Ovary (tissue), 9 donors: Measurements from ENCODE around the gene ZFYVE26. TPM values are rescaled to one million over a fixed set of nuclear protein-coding genes. Genes with fewer than 3 reads are reported as not detected.

Source experiments
- DNase-seq, 5 donors: peaks; one replicate each; pipeline ENCODE4 v3.0.0-alpha.2; 2019 to 2020
- H3K27ac ChIP-seq, 2 donors: fragments of 200-600 bp; one replicate each; pipeline versions ENCODE4 v1.5.1 to v1.8.0; 2019 to 2022
- H3K27me3 ChIP-seq: fragments of 200-600 bp; one replicate; pipeline ENCODE4 v1.8.0; 2022
- H3K36me3 ChIP-seq: fragments of 200-600 bp; sonication (generic); one replicate; pipeline ENCODE4 v1.5.1; 2019
- H3K4me1 ChIP-seq: one replicate; pipeline ENCODE4 v1.8.1; 2013; ENCODE audit warnings: mild to moderate bottlenecking, moderate library complexity; ENCODE audit not compliant: insufficient read depth
- H3K4me3 ChIP-seq: fragments of 200-600 bp; sonication (generic); one replicate; pipeline ENCODE4 v1.5.1; 2017
- H3K9me3 ChIP-seq, 2 donors: fragments of 200-600 bp in 1 of 2; sonication (generic) in 1 of 2; one replicate each; pipeline versions ENCODE4 v1.5.1 to v1.8.1; 2013 to 2019; ENCODE audit warnings: mild to moderate bottlenecking in 1 of 2, moderate library complexity in 1 of 2
- CTCF ChIP-seq, 3 donors: fragments of 450-650 bp in 2 of 3; fragments of 200-600 bp in 1 of 3; IDR thresholded peaks; one replicate each; pipeline versions ENCODE4 v1.5.1 to v1.8.0; 2016 to 2022; ENCODE audit warnings: antibody characterized with exemption in 3 of 3, mild to moderate bottlenecking in 1 of 3
- EP300 ChIP-seq: sonication (generic); formaldehyde crosslinking; IDR thresholded peaks from one replicate; pipeline ENCODE4 v1.6.1; 2017; ENCODE audit warnings: antibody characterized with exemption
- POLR2A ChIP-seq: fragments of 450-650 bp; IDR thresholded peaks from one replicate; pipeline ENCODE4 v1.6.1; 2017; ENCODE audit warnings: antibody characterized with exemption, mild to moderate bottlenecking, moderate library complexity
- WGBS, 3 donors: extraction: QIAGEN DNeasy Blood & Tissue Kit in 1 of 3; methylation state at CpG; one replicate each; pipeline versions ENCODE4 v1.1.5 to v1.1.7; 2013 to 2017; 5-methylcytosine and 5-hydroxymethylcytosine counted together
- intact Hi-C, 4 donors: fragments of 100-400 bp; cut with DNase I; formaldehyde crosslinking; loops; one replicate each; pipeline versions ENCODE4 v1.11.0 to v1.15.1; 2022 to 2023
- polyA plus RNA-seq, 2 donors: library from polyadenylated mRNA; stranded (reverse); fragments of 200-250 nt in 1 of 2; fragments of 350-450 nt in 1 of 2; fragmentation: Illumina TruSeq in 1 of 2; extraction: RNeasy Lipid Tissue Mini Kit (QIAGEN cat#74804) in 1 of 2; gene quantifications; one replicate each; pipeline ENCODE4 v1.2.3, GENCODE V29; 2013 to 2014
- total RNA-seq, 7 donors: library from RNA; depleted of rRNA in 2 of 7; stranded (reverse); fragments of >200 nt in 2 of 7; fragmentation: NEBNext Ultra II Directional in 3 of 7; extraction: Animal tissue kit (Norgen Biotek cat#: 25700) in 3 of 7; gene quantifications; one replicate each; pipeline versions ENCODE4 v1.1.0 to v1.2.4, GENCODE V29; 2016 to 2023
- donor health status: DM: no; HTN: no; CAD: no; lungs with moderate emphysema.
- donor health status: DM: no; HTN: no; CAD: no.
- donor health status: Bipolar disorder and iron deficiency.
- donor health status: DM: yes; HTN: yes; CAD: no.
- donor health status: DM: no; HTN: no; CAD: no.
- donor health status: DM: yes; HTN: yes; CAD: no.

The ZFYVE26 gene
- total and polyA plus RNA-seq, 9 donors, result 6.1 to 27.0 (median 20.3) TPM

- no peak overlapping the region for H3K27ac ChIP-seq
- H3K4me3 ChIP-seq, result no peak overlapping the region
- H3K27me3 ChIP-seq, result no peaks in the 10 kb centered on the region
- DNase-seq, result no peak
- TF ChIP-seq POLR2A, result no peak
- no peak for TF ChIP-seq CTCF (IDR thresholded peaks at IDR 0.05)
- no peak for TF ChIP-seq EP300
- 91 to 97% (median 92%) methylated on average over 9 of the region's 9 CpGs for whole genome bisulfite sequencing, 3 donors
- H3K36me3 ChIP-seq, result no peaks in the 10 kb centered on the region
- no peaks in the 10 kb centered on the region for H3K9me3 ChIP-seq
- H3K4me1 ChIP-seq, result no peaks in the 10 kb centered on the region
- intact Hi-C loops, result no loop called here
Observed at GRCh38 chr14:67850066-67850830, 33.9 kb upstream of the ZFYVE26 start.

GRCh38 chr14:67846029-67846610 lies 29.7 kb upstream of the ZFYVE26 start:
- Histone ChIP-seq H3K9me3 (no peaks in the 10 kb centered on the region), H3K4me1 (no peaks in the 10 kb centered on the region), H3K36me3 (no peaks in the 10 kb centered on the region), H3K27ac (no peak overlapping the region), H3K4me3 (no peak overlapping the region), H3K27me3 (no peaks in the 10 kb centered on the region)
- intact Hi-C loops, result loop anchor here in 2 of 4 donors (10.0 kb wide), 1 partner anchor 979 kb away; no protein-coding TSS in a partner anchor
- TF ChIP-seq POLR2A, result no peak
- TF ChIP-seq EP300, result no peak
- no peak for TF ChIP-seq CTCF (IDR thresholded peaks at IDR 0.05)
- 95 to 97% (median 97%) methylated on average over 17 of the region's 17 CpGs for WGBS, 3 donors
- no peak for DNase-seq

- 14 to 23% (median 17%) methylated on average over 2 of the region's 2 CpGs for whole genome bisulfite sequencing, 3 donors
- H3K9me3 ChIP-seq, result no peaks in the 10 kb centered on the region
- intact Hi-C loops, result loop anchor here in 2 of 4 donors (5.0 to 10.0 kb wide), 2 partner anchors 988 to 1005 kb away; no protein-coding TSS in a partner anchor
- peak; percentile 42 to 77 (median 58) for DNase-seq
- H3K36me3 ChIP-seq, result no peaks in the 10 kb centered on the region
- H3K27me3 ChIP-seq, result no peaks in the 10 kb centered on the region
- H3K4me1 ChIP-seq, result no peaks in the 10 kb centered on the region
- no peak overlapping the region for H3K27ac ChIP-seq
- no peak overlapping the region for H3K4me3 ChIP-seq
- TF ChIP-seq EP300 (no peak), CTCF (IDR thresholded peaks at IDR 0.05) (peak; percentile 24 to 86 (median 78)), POLR2A (no peak)
Observed at GRCh38 chr14:67837011-67837624, 20.7 kb upstream of the ZFYVE26 start.

GRCh38 chr14:67835596-67835995 lies 19.2 kb upstream of the ZFYVE26 start:
- TF ChIP-seq CTCF (IDR thresholded peaks at IDR 0.05) (no peak), EP300 (no peak), POLR2A (no peak)
- no peak overlapping the region for H3K4me3 ChIP-seq
- no peaks in the 10 kb centered on the region for H3K27me3 ChIP-seq
- H3K36me3 ChIP-seq, result no peaks in the 10 kb centered on the region
- H3K27ac ChIP-seq, result no peak overlapping the region
- H3K9me3 ChIP-seq, result no peaks in the 10 kb centered on the region
- no peak for DNase-seq
- no peaks in the 10 kb centered on the region for H3K4me1 ChIP-seq
- intact Hi-C loops, result loop anchor here in 2 of 4 donors (5.0 to 10.0 kb wide), 2 partner anchors 989 to 1007 kb away; no protein-coding TSS in a partner anchor
